Measurements from ENCODE around the gene GATB.
A peak's percentile ranks its signal among the peaks of the same experiment; 100 is the strongest.

The GATB gene

GRCh38 chr4:151678048-151678872 lies 82.5 kb downstream of the GATB start (continued):
- TF ChIP-seq REST (tag by site-specific recombination; IDR thresholded peaks at IDR 0.05) (no peak), TRIM28 (IDR thresholded peaks at IDR 0.05; ENCODE audit: borderline replicate concordance, low read length) (0 out of 2 replicates have a peak, but pooled peaks have one; percentile 50), ZNF114 (tag by site-specific recombination; IDR thresholded peaks at IDR 0.05) (no peak), ZNF10 (tag by site-specific recombination; IDR thresholded peaks at IDR 0.05) (0 out of 2 replicates have a peak, but pooled peaks have one; percentile 20), SP7 (tag by site-specific recombination; IDR thresholded peaks at IDR 0.05) (peak; percentile 36; the same call in 1 of the 2 replicates)

GRCh38 chr4:151677193-151677592 lies 83.6 kb downstream of the GATB start:
- no peak overlapping the region for H3K4me3 ChIP-seq (ENCODE audit: low read depth, low read length)
- peaks cover 4% of the 10 kb centered on the region; the same call in 1 of the 2 replicates for H3K4me1 ChIP-seq (ENCODE audit: control insufficient read depth, insufficient read depth, low read length)
- no peaks in the 10 kb centered on the region for H3K36me3 ChIP-seq (ENCODE audit: control insufficient read depth in 2 of 2, insufficient read depth in 1 of 2, low read length in 2 of 2)
- POLR2A ChIA-PET, result no interaction called here
- H3K9me3 ChIP-seq (ENCODE audit: control insufficient read depth, insufficient read depth, low read depth, low read length), result no peaks in the 10 kb centered on the region
- H3K27ac ChIP-seq (ENCODE audit: extremely low read depth, low read depth, low read length), result no peak overlapping the region
- TF ChIP-seq ZNF140 (tag by site-specific recombination; IDR thresholded peaks at IDR 0.05), result no peak
- TF ChIP-seq ZNF184 (tag by site-specific recombination; IDR thresholded peaks at IDR 0.05), result peak; percentile 94
- CTCF ChIA-PET, result no interaction called here

GRCh38 chr4:151676301-151676700 lies 84.5 kb downstream of the GATB start:
- peaks cover 4% of the 10 kb centered on the region; the same call in 1 of the 2 replicates for H3K4me1 ChIP-seq (ENCODE audit: control insufficient read depth, insufficient read depth, low read length)

GRCh38 chr4:151675411-151675971 lies 85.3 kb downstream of the GATB start:
- ChIA-PET CTCF (no interaction called here), POLR2A (interaction anchor here (1.0 kb wide), 1 partner anchor 135 kb away, joined by 3 read pairs; no protein-coding TSS in a partner anchor)
- no peaks in the 10 kb centered on the region for H3K9me3 ChIP-seq (ENCODE audit: control insufficient read depth, insufficient read depth, low read depth, low read length)
- TF ChIP-seq EGR2 (tag by site-specific recombination; IDR thresholded peaks at IDR 0.05; ENCODE audit: low read depth) (no peak), RBAK (tag by site-specific recombination; IDR thresholded peaks at IDR 0.05) (no peak), ZNF394 (tag by site-specific recombination; IDR thresholded peaks at IDR 0.05; ENCODE audit: borderline replicate concordance) (no peak), TRIM28 (IDR thresholded peaks at IDR 0.05; ENCODE audit: borderline replicate concordance, low read length) (no peak), ZNF248 (tag by site-specific recombination; IDR thresholded peaks at IDR 0.05) (no peak), ZNF488 (tag by site-specific recombination; IDR thresholded peaks at IDR 0.05) (no peak), ZNF548 (tag by site-specific recombination; IDR thresholded peaks at IDR 0.05) (no peak), ZNF530 (tag by site-specific recombination; IDR thresholded peaks at IDR 0.05; ENCODE audit: low read depth) (no peak)
- H3K27ac ChIP-seq (ENCODE audit: extremely low read depth, low read depth, low read length), result no peak overlapping the region
- no peak overlapping the region for H3K4me3 ChIP-seq (ENCODE audit: low read depth, low read length)
- peaks cover 4% of the 10 kb centered on the region; the same call in 1 of the 2 replicates for H3K4me1 ChIP-seq (ENCODE audit: control insufficient read depth, insufficient read depth, low read length)
- H3K36me3 ChIP-seq (ENCODE audit: control insufficient read depth in 2 of 2, insufficient read depth in 1 of 2, low read length in 2 of 2), result no peaks in the 10 kb centered on the region

More at GRCh38 chr4:151676301-151676700, 84.5 kb downstream of the GATB start:
- no peak overlapping the region for H3K27ac ChIP-seq (ENCODE audit: extremely low read depth, low read depth, low read length)
- TF ChIP-seq ZNF596 (tag by site-specific recombination; IDR thresholded peaks at IDR 0.05) (no peak), ZBTB21 (tag by site-specific recombination; IDR thresholded peaks at IDR 0.05) (no peak), ZNF324 (tag by site-specific recombination; IDR thresholded peaks at IDR 0.05) (no peak), ZNF354C (tag by site-specific recombination; IDR thresholded peaks at IDR 0.05; ENCODE audit: borderline replicate concordance, low read depth) (no peak), ZNF664 (tag by site-specific recombination; IDR thresholded peaks at IDR 0.05) (no peak), SCRT2 (tag by site-specific recombination; IDR thresholded peaks at IDR 0.05) (no peak), ZNF169 (tag by site-specific recombination; IDR thresholded peaks at IDR 0.05) (no peak), EGR2 (tag by site-specific recombination; IDR thresholded peaks at IDR 0.05; ENCODE audit: low read depth) (no peak), ZNF174 (tag by site-specific recombination; IDR thresholded peaks at IDR 0.05) (no peak)
- H3K36me3 ChIP-seq (ENCODE audit: control insufficient read depth in 2 of 2, insufficient read depth in 1 of 2, low read length in 2 of 2), result no peaks in the 10 kb centered on the region
- ChIA-PET POLR2A (interaction anchor here (1.0 kb wide), 1 partner anchor 136 kb away, joined by 3 read pairs; no protein-coding TSS in a partner anchor), CTCF (no interaction called here)
- no peak overlapping the region for H3K4me3 ChIP-seq (ENCODE audit: low read depth, low read length)
- no peaks in the 10 kb centered on the region for H3K9me3 ChIP-seq (ENCODE audit: control insufficient read depth, insufficient read depth, low read depth, low read length)

All from HEK293 (cell line).